ENCODE data around the gene WNT9B.
A peak's percentile ranks its signal among the peaks of the same experiment; 100 is the strongest.

WNT9B gene

GRCh38 chr17:46873941-46874645 lies 22.7 kb downstream of the WNT9B start:
- DNase-seq (ENCODE audit: low read depth): no peak
- H3K4me3 ChIP-seq (ENCODE audit: low read length): no peak overlapping the region
- no peak for TF ChIP-seq CTCF (IDR thresholded peaks at IDR 0.05; ENCODE audit: insufficient read depth, low read depth, low read length, missing control alignments)

GRCh38 chr17:46874906-46875305 lies 23.5 kb downstream of the WNT9B start:
- H3K4me3 ChIP-seq (ENCODE audit: low read length): no peak overlapping the region
- TF ChIP-seq CTCF (IDR thresholded peaks at IDR 0.05; ENCODE audit: insufficient read depth, low read depth, low read length, missing control alignments): no peak
- no peak for DNase-seq (ENCODE audit: low read depth)

- TF ChIP-seq CTCF (IDR thresholded peaks at IDR 0.05; ENCODE audit: insufficient read depth, low read depth, low read length, missing control alignments): no peak
- H3K4me3 ChIP-seq (ENCODE audit: low read length): no peak overlapping the region
- no peak for DNase-seq (ENCODE audit: low read depth)
Measured at GRCh38 chr17:46875849-46876352, 24.5 kb downstream of the WNT9B start.

- TF ChIP-seq CTCF (IDR thresholded peaks at IDR 0.05; ENCODE audit: insufficient read depth, low read depth, low read length, missing control alignments): peak; percentile 78
- DNase-seq (ENCODE audit: low read depth): peak; percentile 72
- no peak overlapping the region for H3K4me3 ChIP-seq (ENCODE audit: low read length)
Measured at GRCh38 chr17:46876353-46876887, 25.0 kb downstream of the WNT9B start.

GRCh38 chr17:46876926-46877325 lies 25.5 kb downstream of the WNT9B start:
- no peak for DNase-seq (ENCODE audit: low read depth)
- no peak for TF ChIP-seq CTCF (IDR thresholded peaks at IDR 0.05; ENCODE audit: insufficient read depth, low read depth, low read length, missing control alignments)
- H3K4me3 ChIP-seq (ENCODE audit: low read length): no peak overlapping the region

GRCh38 chr17:46877466-46877865 lies 26.1 kb downstream of the WNT9B start:
- no peak for TF ChIP-seq CTCF (IDR thresholded peaks at IDR 0.05; ENCODE audit: insufficient read depth, low read depth, low read length, missing control alignments)
- DNase-seq (ENCODE audit: low read depth): no peak
- no peak overlapping the region for H3K4me3 ChIP-seq (ENCODE audit: low read length)

- DNase-seq (ENCODE audit: low read depth): no peak
- TF ChIP-seq CTCF (IDR thresholded peaks at IDR 0.05; ENCODE audit: insufficient read depth, low read depth, low read length, missing control alignments): no peak
- no peak overlapping the region for H3K4me3 ChIP-seq (ENCODE audit: low read length)
Measured at GRCh38 chr17:46878055-46878454, 26.7 kb downstream of the WNT9B start.
